ENCODE measurements around the gene MTHFD1L. TPM values are rescaled to one million over a fixed set of nuclear protein-coding genes. Genes with fewer than 3 reads are reported as not detected.

MTHFD1L gene
- total and polyA plus RNA-seq, 9 of the 15 experiments (the other 6 are each of a cell fraction or from before 2014, with no cell fraction given) = 20.9 to 128 (median 61.0) TPM

DNA sequence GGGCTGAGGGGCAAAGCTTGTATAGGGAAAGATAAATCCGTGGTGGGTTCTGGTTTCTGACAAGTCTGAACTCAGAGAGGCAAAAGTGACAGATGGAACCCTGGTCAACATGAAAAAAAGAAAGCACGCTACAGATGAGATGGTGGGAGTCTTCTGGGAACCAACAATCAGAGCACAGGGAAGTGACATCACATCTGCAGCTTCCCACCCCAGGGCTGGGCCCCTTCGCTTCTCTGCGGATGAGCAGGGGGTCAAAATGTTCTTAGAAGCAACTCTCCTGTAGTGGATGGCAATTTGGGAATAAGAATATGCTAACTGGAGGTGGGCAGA, 245.0 kb downstream of the MTHFD1L start:
- ATAC-seq = no peak
- Histone ChIP-seq H3K36me3 (ENCODE audit: control insufficient read depth, insufficient read depth, low read length) (no peaks in the 10 kb centered on the region), H4K20me1 (replicated peaks; ENCODE audit: control insufficient read depth, insufficient read depth, low read length) (no peaks in the 10 kb centered on the region; the same call in 1 of the 2 replicates), H3K4me1 (replicated peaks in 1 of 2; ENCODE audit: control insufficient read depth in 2 of 2, insufficient read depth in 2 of 2, low read length in 2 of 2) (no peaks in the 10 kb centered on the region; a peak in 1 of 5 replicates), H3K9ac (ENCODE audit: insufficient read depth in 1 of 2, low read depth in 2 of 2, low read length in 2 of 2) (no peak overlapping the region), H3K27me3 (ENCODE audit: control insufficient read depth in 2 of 2, insufficient read depth in 2 of 2, low read length in 2 of 2) (peaks cover 37 to 76% of the 10 kb centered on the region in 2 experiments), H3K9me1 (ENCODE audit: control insufficient read depth, insufficient read depth, low read length) (no peaks in the 10 kb centered on the region), H3K4me2 (ENCODE audit: insufficient read depth, low read length) (no peak overlapping the region), H3K79me2 (ENCODE audit: control insufficient read depth, insufficient read depth, low read length) (no peaks in the 10 kb centered on the region), H3K9me3 (replicated peaks; ENCODE audit: control insufficient read depth, insufficient read depth, low read depth, low read length) (no peaks in the 10 kb centered on the region), H2AFZ (ENCODE audit: low read depth, low read length) (no peak overlapping the region), H3K4me3 (no peak overlapping the region), H3K27ac (ENCODE audit: extremely low read depth, low read depth, low read length) (no peak overlapping the region)
- WGBS (ENCODE audit: insufficient coverage, low coverage, missing lambda C conversion rate) = 2% methylated on average over 4 of the region's 4 CpGs
- CTCF ChIA-PET (ENCODE audit: low intra/inter-chr PET ratio) = no interaction called here
- in situ Hi-C loops (cut with MboI) = no loop called here
- no TSS peak for BruUV-seq (replicated peaks)
- POLR2A ChIA-PET = interaction anchor here (1.1 kb wide), 1 partner anchor 10 kb away, joined by 3 read pairs; no protein-coding TSS in a partner anchor
- intact Hi-C loops (cut with micrococcal nuclease) = loop anchor here (10.0 kb wide), 1 partner anchor 214 kb away; no protein-coding TSS in a partner anchor
- no peak for DNase-seq (ENCODE audit: extremely low read depth in 1 of 4, low spot score in 3 of 4)
- no peak for FAIRE-seq
- TF ChIP-seq, protein P1, sequence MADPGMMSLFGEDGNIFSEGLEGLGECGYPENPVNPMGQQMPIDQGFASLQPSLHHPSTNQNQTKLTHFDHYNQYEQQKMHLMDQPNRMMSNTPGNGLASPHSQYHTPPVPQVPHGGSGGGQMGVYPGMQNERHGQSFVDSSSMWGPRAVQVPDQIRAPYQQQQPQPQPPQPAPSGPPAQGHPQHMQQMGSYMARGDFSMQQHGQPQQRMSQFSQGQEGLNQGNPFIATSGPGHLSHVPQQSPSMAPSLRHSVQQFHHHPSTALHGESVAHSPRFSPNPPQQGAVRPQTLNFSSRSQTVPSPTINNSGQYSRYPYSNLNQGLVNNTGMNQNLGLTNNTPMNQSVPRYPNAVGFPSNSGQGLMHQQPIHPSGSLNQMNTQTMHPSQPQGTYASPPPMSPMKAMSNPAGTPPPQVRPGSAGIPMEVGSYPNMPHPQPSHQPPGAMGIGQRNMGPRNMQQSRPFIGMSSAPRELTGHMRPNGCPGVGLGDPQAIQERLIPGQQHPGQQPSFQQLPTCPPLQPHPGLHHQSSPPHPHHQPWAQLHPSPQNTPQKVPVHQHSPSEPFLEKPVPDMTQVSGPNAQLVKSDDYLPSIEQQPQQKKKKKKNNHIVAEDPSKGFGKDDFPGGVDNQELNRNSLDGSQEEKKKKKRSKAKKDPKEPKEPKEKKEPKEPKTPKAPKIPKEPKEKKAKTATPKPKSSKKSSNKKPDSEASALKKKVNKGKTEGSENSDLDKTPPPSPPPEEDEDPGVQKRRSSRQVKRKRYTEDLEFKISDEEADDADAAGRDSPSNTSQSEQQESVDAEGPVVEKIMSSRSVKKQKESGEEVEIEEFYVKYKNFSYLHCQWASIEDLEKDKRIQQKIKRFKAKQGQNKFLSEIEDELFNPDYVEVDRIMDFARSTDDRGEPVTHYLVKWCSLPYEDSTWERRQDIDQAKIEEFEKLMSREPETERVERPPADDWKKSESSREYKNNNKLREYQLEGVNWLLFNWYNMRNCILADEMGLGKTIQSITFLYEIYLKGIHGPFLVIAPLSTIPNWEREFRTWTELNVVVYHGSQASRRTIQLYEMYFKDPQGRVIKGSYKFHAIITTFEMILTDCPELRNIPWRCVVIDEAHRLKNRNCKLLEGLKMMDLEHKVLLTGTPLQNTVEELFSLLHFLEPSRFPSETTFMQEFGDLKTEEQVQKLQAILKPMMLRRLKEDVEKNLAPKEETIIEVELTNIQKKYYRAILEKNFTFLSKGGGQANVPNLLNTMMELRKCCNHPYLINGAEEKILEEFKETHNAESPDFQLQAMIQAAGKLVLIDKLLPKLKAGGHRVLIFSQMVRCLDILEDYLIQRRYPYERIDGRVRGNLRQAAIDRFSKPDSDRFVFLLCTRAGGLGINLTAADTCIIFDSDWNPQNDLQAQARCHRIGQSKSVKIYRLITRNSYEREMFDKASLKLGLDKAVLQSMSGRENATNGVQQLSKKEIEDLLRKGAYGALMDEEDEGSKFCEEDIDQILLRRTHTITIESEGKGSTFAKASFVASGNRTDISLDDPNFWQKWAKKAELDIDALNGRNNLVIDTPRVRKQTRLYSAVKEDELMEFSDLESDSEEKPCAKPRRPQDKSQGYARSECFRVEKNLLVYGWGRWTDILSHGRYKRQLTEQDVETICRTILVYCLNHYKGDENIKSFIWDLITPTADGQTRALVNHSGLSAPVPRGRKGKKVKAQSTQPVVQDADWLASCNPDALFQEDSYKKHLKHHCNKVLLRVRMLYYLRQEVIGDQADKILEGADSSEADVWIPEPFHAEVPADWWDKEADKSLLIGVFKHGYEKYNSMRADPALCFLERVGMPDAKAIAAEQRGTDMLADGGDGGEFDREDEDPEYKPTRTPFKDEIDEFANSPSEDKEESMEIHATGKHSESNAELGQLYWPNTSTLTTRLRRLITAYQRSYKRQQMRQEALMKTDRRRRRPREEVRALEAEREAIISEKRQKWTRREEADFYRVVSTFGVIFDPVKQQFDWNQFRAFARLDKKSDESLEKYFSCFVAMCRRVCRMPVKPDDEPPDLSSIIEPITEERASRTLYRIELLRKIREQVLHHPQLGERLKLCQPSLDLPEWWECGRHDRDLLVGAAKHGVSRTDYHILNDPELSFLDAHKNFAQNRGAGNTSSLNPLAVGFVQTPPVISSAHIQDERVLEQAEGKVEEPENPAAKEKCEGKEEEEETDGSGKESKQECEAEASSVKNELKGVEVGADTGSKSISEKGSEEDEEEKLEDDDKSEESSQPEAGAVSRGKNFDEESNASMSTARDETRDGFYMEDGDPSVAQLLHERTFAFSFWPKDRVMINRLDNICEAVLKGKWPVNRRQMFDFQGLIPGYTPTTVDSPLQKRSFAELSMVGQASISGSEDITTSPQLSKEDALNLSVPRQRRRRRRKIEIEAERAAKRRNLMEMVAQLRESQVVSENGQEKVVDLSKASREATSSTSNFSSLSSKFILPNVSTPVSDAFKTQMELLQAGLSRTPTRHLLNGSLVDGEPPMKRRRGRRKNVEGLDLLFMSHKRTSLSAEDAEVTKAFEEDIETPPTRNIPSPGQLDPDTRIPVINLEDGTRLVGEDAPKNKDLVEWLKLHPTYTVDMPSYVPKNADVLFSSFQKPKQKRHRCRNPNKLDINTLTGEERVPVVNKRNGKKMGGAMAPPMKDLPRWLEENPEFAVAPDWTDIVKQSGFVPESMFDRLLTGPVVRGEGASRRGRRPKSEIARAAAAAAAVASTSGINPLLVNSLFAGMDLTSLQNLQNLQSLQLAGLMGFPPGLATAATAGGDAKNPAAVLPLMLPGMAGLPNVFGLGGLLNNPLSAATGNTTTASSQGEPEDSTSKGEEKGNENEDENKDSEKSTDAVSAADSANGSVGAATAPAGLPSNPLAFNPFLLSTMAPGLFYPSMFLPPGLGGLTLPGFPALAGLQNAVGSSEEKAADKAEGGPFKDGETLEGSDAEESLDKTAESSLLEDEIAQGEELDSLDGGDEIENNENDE (IDR thresholded peaks at IDR 0.05; ENCODE audit: low read depth, low read length) = no peak
- TF ChIP-seq, protein P2, sequence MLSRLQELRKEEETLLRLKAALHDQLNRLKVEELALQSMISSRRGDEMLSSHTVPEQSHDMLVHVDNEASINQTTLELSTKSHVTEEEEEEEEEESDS (CRISPR knock-in tag; IDR thresholded peaks at IDR 0.05) = no peak
- TF ChIP-seq MYNN (IDR thresholded peaks at IDR 0.05) (no peak), MYNN (CRISPR knock-in tag; IDR thresholded peaks at IDR 0.05) (no peak)

Data from K562 (cell line).